Fibroblast of villous mesenchyme (primary cell): ENCODE data around the gene PLXNA4. TPM values are rescaled to one million over a fixed set of nuclear protein-coding genes. Genes with fewer than 3 reads are reported as not detected.
"Not testable (repeated sequence)": the region's sequence is repeated elsewhere in the genome, so short reads cannot be mapped to it uniquely, and the experiment has no call there.

Source experiments
- DNase-seq: peaks from one replicate; pipeline ENCODE4 v3.0.0-alpha.2; 2010; ENCODE audit warnings: low read depth
- H3K4me3 ChIP-seq: 2 replicates; pipeline ENCODE4 v1.5.1; 2011; ENCODE audit warnings: low read depth, mild to moderate bottlenecking, low read length
- CTCF ChIP-seq: IDR thresholded peaks from 2 replicates; pipeline ENCODE4 v1.5.1; 2012; ENCODE audit warnings: low read depth, mild to moderate bottlenecking, low read length; ENCODE audit not compliant: insufficient read depth
- total RNA-seq: library from RNA; depleted of rRNA; stranded (reverse); fragments of >200 nt; gene quantifications from 2 replicates; pipeline ENCODE4 v1.2.3, GENCODE V29; 2012

The PLXNA4 gene
- total RNA-seq, 1 donor, result not detected

- no peak for TF ChIP-seq CTCF
- no peak overlapping the region for H3K4me3 ChIP-seq
- DNase-seq, result no peak
These were observed 394.9 kb downstream of the PLXNA4 start for GRCh38 chr7:132181371-132181770.

GRCh38 chr7:132180481-132180880 lies 395.8 kb downstream of the PLXNA4 start:
- DNase-seq, result no peak
- no peak for TF ChIP-seq CTCF

GRCh38 chr7:132179681-132180080 lies 396.6 kb downstream of the PLXNA4 start:
- no peak for DNase-seq
- no peak for TF ChIP-seq CTCF
- H3K4me3 ChIP-seq, result no peak overlapping the region

More at GRCh38 chr7:132180481-132180880, 395.8 kb downstream of the PLXNA4 start:
- no peak overlapping the region for H3K4me3 ChIP-seq

GRCh38 chr7:132179080-132179430 lies 397.2 kb downstream of the PLXNA4 start:
- TF ChIP-seq CTCF, result no peak
- no peak for DNase-seq
- no peak overlapping the region for H3K4me3 ChIP-seq

- not testable (repeated sequence) for DNase-seq, H3K4me3 ChIP-seq
These were observed 397.7 kb downstream of the PLXNA4 start for GRCh38 chr7:132178402-132179079.

- TF ChIP-seq CTCF, result no peak
- no peak for DNase-seq
- no peak overlapping the region for H3K4me3 ChIP-seq
These were observed 398.4 kb downstream of the PLXNA4 start for GRCh38 chr7:132177708-132178401.

- no peak for TF ChIP-seq CTCF
- DNase-seq, result no peak
- no peak overlapping the region for H3K4me3 ChIP-seq
These were observed 399.6 kb downstream of the PLXNA4 start for GRCh38 chr7:132176719-132177118.
